ENCODE measurements around the gene PRKCE.
"Not testable (repeated sequence)": the region's sequence is repeated elsewhere in the genome, so short reads cannot be mapped to it uniquely, and the experiment has no call there.

PRKCE gene

DNA sequence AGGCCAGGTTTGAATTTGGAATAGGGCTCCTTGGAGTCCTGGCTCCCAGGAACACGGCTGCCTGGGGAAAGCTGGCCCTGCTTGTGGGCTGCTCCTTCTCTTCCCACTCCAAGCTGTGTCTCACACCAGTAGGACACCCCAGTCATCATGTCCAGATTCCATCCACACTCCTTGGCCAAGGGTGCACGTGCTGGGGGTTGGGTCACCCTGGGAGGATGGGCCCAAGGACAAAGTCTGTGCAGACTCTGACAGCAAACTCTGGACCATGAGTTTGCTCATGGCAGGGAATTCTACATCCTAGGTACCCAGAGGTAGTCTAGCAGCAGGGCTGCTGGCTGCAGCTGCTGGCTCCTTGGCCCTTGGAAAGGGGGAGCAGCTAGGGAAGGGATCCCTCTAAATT is 543.4 kb downstream of the PRKCE start:
- no peak for DNase-seq (ENCODE audit: low read depth)

GRCh38 chr2:46195819-46196218 is 544.3 kb downstream of the PRKCE start:
- DNase-seq (ENCODE audit: low read depth), result no peak

- DNase-seq (ENCODE audit: low read depth), result no peak
Observed at GRCh38 chr2:46196871-46197462, 545.5 kb downstream of the PRKCE start.

DNA sequence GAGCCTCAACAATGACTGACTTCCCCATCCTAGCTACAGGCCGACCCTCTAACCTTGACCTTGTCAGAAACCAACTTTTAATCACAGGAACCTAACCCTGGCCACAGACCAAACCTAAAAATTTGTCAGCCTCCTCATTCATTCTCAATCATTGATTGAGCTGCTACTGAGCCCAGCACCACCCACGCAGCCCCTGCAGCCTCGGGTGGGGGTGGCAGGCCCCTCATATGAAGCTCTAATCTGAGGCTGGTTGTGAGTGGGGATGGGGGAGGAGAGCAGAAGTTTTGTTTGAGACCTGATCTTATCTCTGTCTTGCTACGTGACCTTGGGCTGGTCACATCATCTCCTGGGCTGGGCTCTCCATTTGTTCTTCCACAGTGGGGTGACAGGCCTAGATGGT is 546.2 kb downstream of the PRKCE start:
- no peak for DNase-seq (ENCODE audit: low read depth)

DNA sequence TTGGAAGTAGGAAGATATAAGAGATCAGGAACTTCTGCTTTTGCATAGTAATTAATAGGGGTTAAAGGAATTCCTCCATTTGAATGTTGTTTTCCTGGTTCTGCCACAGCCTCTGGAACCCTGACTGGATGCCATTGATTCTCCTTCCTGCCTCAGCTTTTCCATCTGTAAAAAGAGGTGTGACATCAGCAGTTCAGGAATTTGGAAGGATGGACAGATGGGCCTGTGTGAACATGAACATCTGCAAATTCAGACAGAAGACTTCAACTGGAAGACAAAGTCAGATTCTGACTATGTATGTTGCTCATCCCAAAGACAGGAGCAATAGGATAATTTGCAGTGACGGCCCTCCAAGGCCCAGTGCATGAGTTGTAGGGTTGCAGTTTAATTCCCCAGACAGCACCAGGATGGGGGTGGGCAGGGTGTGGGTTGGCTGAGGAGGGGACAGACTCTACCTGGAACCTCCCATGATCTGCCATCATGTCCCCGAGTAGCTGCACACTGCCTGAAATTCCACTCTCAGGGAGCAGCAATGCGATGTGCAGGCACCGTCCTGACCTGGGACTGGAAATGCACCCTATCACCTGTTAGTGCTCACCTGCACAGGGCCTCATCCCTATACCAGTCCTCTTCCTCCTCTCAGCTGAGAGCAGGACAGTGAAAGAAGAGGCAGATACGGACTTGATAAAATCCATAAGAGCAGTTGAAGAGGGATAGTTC is 546.8 kb downstream of the PRKCE start:
- DNase-seq (ENCODE audit: low read depth), result no peak

DNA sequence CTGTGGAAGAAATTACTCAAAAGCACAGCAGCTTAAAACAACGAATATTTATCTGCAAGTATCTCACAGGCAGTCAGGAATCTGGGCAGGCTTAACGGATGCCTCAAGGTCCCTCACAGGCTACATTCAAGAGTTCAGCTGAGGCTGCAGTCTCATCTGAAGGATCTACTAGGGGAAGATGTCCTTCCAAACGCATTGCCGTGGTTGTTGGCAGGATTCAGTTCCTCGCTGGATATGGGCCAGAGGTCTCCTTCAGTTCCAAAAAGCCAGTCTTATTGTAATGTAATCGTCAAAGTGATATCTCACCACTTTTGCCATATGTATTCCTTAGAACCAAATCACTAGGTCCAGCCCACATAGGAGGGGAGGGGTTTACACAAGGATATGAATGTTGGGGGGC is 547.5 kb downstream of the PRKCE start:
- DNase-seq (ENCODE audit: low read depth), result no peak

- DNase-seq (ENCODE audit: low read depth), result no peak
Observed at GRCh38 chr2:46200100-46200690, 548.7 kb downstream of the PRKCE start.

- no peak for DNase-seq (ENCODE audit: low read depth)
Observed at GRCh38 chr2:46200861-46201605, 549.6 kb downstream of the PRKCE start.

- DNase-seq (ENCODE audit: low read depth), result no peak
Observed at GRCh38 chr2:46202453-46202852, 551.0 kb downstream of the PRKCE start.

DNA sequence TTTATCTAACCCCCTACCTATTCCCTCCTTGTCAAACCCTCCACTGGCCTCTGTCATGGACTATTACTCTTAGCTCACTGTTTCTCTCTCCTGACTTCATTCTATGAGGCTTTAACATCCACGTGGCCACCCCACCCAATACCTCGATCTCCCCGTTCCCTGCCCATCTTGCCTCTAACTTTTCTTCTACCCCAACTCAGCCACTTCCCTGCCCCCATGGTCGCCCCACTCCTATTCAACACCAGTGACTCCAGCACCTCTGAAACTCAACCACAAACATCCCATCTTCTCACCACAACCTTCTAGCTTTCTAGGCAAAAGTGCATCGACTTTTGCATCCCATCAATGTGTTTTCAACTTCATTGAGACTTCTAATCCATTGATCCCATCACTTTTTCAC is 551.5 kb downstream of the PRKCE start:
- no peak for DNase-seq (ENCODE audit: low read depth)

GRCh38 chr2:46203636-46204035 is 552.2 kb downstream of the PRKCE start:
- DNase-seq (ENCODE audit: low read depth), result not testable (repeated sequence)

GRCh38 chr2:46207591-46207990 is 556.1 kb downstream of the PRKCE start:
- DNase-seq (ENCODE audit: low read depth), result no peak

GRCh38 chr2:46208766-46209165 is 557.3 kb downstream of the PRKCE start:
- no peak for DNase-seq (ENCODE audit: low read depth)

- no peak for DNase-seq (ENCODE audit: low read depth)
Observed at GRCh38 chr2:46210063-46210462, 558.6 kb downstream of the PRKCE start.

DNA sequence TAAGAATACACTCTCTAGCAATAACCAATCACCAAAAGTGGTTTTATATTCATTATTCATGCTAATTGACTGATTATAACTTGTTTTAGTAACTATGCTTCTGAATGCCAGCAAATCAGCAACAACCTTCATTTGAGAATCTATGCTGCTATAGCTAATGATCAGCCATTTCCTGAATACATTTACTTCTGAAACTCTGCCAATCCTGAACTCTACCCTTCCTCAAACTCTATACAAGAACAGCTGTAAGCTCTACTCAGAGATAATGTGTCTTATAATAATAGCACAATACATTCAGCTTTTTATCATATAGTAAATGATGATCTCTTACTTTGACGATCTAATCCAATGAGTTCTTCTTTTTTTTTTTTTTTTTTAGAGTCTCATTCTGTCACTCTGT is 560.0 kb downstream of the PRKCE start:
- no peak for DNase-seq (ENCODE audit: low read depth)

DNA sequence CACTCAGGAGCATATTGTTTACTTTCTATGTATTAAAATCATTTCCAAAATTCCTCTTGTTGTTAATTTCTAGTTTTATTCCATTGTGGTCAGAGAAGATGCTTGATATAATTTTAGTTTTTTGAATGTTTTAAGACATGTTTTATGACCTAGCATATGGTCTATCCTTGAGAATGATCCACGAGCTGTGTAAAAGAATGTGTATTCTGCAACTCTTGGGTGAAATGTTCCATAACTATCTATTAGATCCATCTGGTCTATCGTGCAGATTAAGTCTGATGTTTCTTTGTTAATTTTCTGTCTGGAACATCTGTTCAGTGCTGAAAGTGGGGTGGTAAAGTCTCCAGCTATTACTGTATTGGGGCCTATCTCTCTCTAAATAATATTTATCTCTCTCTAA is 562.4 kb downstream of the PRKCE start:
- DNase-seq (ENCODE audit: low read depth), result no peak

DNA sequence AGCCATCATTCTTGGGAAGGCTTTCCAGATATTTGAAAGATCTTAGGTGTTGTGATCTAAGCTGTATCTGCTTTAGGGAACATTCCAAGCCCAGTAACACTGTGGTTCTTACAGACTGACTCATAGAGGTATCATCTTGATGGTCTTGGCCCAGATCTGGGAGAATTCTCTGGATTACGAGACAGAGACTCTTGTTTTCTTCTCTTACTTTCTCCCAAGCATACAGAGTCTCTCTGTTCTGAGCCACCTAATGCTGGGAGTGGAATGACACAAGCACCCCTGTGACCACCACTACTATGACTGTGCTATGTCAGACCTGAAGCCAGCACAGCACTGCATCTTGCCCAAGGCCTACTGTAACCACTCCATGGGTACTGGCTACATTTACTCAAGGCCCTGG is 564.7 kb downstream of the PRKCE start:
- DNase-seq (ENCODE audit: low read depth), result no peak

DNA sequence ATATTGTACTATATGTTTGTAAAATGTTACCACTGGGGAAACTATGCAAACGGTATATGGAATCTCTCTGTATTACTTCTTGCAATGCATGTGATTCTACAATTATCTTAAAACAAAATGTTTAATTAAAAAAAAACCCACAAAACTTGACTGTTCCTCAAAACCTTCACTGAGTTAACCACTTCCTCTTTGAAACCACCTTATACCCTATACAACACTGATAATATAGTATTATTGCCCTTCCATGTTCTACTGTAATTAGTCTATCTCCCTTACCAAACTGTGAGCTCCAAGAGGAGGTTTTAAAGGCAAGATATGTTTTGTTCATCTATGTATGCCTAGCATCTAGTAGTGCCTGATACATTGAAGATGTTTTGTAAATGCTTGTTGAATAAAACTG is 572.0 kb downstream of the PRKCE start:
- not testable (repeated sequence) for DNase-seq (ENCODE audit: low read depth)

- no peak for DNase-seq (ENCODE audit: low read depth)
Observed at GRCh38 chr2:46225150-46225625, 573.7 kb downstream of the PRKCE start.

DNA sequence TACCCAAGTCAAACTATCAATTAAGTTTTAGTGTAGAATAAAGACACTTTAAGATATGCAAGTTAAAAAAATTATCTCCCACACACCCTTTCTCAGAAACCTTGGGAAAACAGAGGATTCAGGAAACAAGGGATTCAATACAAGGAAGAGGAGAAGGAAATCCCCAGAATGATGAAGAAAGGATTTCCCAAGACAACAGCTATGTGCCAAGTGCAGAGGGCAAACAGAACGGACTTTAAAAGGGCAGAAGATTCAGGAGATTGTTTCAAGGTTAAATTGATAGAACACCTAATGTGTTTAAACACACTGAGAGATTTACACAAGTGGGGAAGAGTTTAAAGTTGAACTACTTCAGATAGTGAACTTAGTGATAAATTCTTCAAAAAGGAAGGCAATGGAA is 574.3 kb downstream of the PRKCE start:
- no peak for DNase-seq (ENCODE audit: low read depth)

DNA sequence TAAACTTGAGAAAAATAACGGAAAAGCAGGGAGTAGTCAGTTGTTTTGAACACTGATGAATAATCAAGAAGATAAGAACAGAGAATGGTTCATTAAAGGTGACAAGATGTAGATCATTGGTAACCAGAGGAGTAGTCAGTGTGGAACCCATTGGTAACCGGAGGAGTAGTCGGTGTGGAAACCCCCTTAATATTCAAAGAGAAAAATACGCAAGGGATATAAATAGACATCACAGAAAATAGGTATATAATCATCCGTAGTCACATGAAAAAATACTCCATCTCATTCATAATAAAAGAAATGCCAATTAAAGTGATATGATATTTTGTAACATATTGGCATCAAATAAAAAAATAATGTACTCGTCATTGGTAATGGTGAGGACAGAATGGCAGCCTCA is 575.1 kb downstream of the PRKCE start:
- no peak for DNase-seq (ENCODE audit: low read depth)

- DNase-seq (ENCODE audit: low read depth), result no peak
Observed at GRCh38 chr2:46227022-46227421, 575.5 kb downstream of the PRKCE start.

Data from HS-27A (cell line).